ENCODE measurements around the gene METTL18. TPM values are rescaled to one million over a fixed set of nuclear protein-coding genes. Genes with fewer than 3 reads are reported as not detected.

The METTL18 gene
- total and polyA plus RNA-seq, 5 donors from 2014 or later = 5.6 to 45.4 (median 29.9) TPM

- no peaks in the 10 kb centered on the region for H3K4me1 ChIP-seq (ENCODE audit: control insufficient read depth, insufficient read depth, low read length, poor library complexity, severe bottlenecking)
- no peaks in the 10 kb centered on the region for H3K27me3 ChIP-seq (ENCODE audit: control insufficient read depth, insufficient read depth, low read length)
- peak overlapping the region in 1 of 3 donors; percentile 11 for H3K27ac Mint-ChIP-seq
- H3K36me3 Mint-ChIP-seq = peaks cover 9% of the 10 kb centered on the region
- H3K27me3 Mint-ChIP-seq = no peaks in the 10 kb centered on the region
- no peaks in the 10 kb centered on the region for H3K9me3 ChIP-seq (ENCODE audit: control insufficient read depth in 2 of 2, low read length in 2 of 2)
- ATAC-seq (ENCODE audit: low read depth in 2 of 2) (no peak), DNase-seq (no peak)
- H3K27ac ChIP-seq (ENCODE audit: insufficient read depth, low read length, poor library complexity, severe bottlenecking) = no peak overlapping the region
- H3K4me3 ChIP-seq (ENCODE audit: low read depth, low read length) = no peak overlapping the region
- H3K4me3 Mint-ChIP-seq = no peak overlapping the region
- H3K36me3 ChIP-seq (ENCODE audit: control insufficient read depth, insufficient read depth, low read length) = no peaks in the 10 kb centered on the region
- peaks cover 4 to 25% (median 14%) of the 10 kb centered on the region in 4 donors for H3K4me1 Mint-ChIP-seq
- H3K9me3 Mint-ChIP-seq = no peaks in the 10 kb centered on the region
These were observed 10.2 kb upstream of the METTL18 start for GRCh38 chr1:169804941-169805340.

- no peak overlapping the region for H3K4me3 ChIP-seq (ENCODE audit: low read depth, low read length)
- Mint-ChIP-seq H3K4me3 (no peak overlapping the region), H3K9me3 (no peaks in the 10 kb centered on the region), H3K27ac (no peak overlapping the region), H3K36me3 (peaks cover 9% of the 10 kb centered on the region), H3K4me1 (peaks cover 4 to 19% (median 12%) of the 10 kb centered on the region in 4 donors), H3K27me3 (no peaks in the 10 kb centered on the region)
- H3K36me3 ChIP-seq (ENCODE audit: control insufficient read depth, insufficient read depth, low read length) = no peaks in the 10 kb centered on the region
- no peaks in the 10 kb centered on the region for H3K9me3 ChIP-seq (ENCODE audit: control insufficient read depth in 2 of 2, low read length in 2 of 2)
- H3K27ac ChIP-seq (ENCODE audit: insufficient read depth, low read length, poor library complexity, severe bottlenecking) = no peak overlapping the region
- ATAC-seq (ENCODE audit: low read depth in 2 of 2) (no peak), DNase-seq (peak in 1 of 3 donors; percentile 29)
- no peaks in the 10 kb centered on the region for H3K4me1 ChIP-seq (ENCODE audit: control insufficient read depth, insufficient read depth, low read length, poor library complexity, severe bottlenecking)
- H3K27me3 ChIP-seq (ENCODE audit: control insufficient read depth, insufficient read depth, low read length) = no peaks in the 10 kb centered on the region
These were observed 8.2 kb upstream of the METTL18 start for GRCh38 chr1:169802888-169803287.

DNA sequence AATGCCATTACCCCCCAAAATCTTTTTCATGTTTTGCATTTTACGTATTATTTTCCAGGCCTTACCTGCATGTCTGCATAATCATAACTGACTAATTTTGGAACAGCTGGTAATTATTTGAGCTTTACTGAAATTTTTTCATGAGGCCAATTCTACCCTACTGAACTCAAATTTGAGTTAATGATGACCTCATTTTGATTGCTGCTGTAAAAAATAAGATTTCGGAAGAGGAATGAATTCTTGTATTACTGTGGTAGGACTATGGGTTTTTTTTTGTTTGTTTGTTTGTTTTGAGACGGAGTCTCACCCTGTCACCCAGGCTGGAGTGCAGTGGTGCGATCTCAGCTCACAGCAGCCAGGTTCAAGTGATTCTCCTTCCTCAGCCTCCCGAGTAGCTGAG, 2.6 kb upstream of the METTL18 start:
- Mint-ChIP-seq H3K4me1 (peaks cover 12 to 60% (median 38%) of the 10 kb centered on the region in 4 donors), H3K27ac (no peak overlapping the region), H3K9me3 (no peaks in the 10 kb centered on the region), H3K36me3 (peaks cover 5% of the 10 kb centered on the region), H3K4me3 (peak overlapping the region in 2 of 4 donors; percentile 55 to 99), H3K27me3 (no peaks in the 10 kb centered on the region)
- Histone ChIP-seq H3K9me3 (ENCODE audit: control insufficient read depth in 2 of 2, low read length in 2 of 2) (no peaks in the 10 kb centered on the region), H3K4me1 (ENCODE audit: control insufficient read depth, insufficient read depth, low read length, poor library complexity, severe bottlenecking) (peaks cover 30% of the 10 kb centered on the region), H3K27ac (ENCODE audit: insufficient read depth, low read length, poor library complexity, severe bottlenecking) (no peak overlapping the region), H3K27me3 (ENCODE audit: control insufficient read depth, insufficient read depth, low read length) (no peaks in the 10 kb centered on the region), H3K4me3 (ENCODE audit: low read depth, low read length) (no peak overlapping the region), H3K36me3 (ENCODE audit: control insufficient read depth, insufficient read depth, low read length) (no peaks in the 10 kb centered on the region)
- DNase-seq (no peak), ATAC-seq (ENCODE audit: low read depth in 2 of 2) (no peak)

- Histone ChIP-seq H3K36me3 (ENCODE audit: control insufficient read depth, insufficient read depth, low read length) (peaks cover 7% of the 10 kb centered on the region), H3K4me1 (ENCODE audit: control insufficient read depth, insufficient read depth, low read length, poor library complexity, severe bottlenecking) (peaks cover 30% of the 10 kb centered on the region), H3K27ac (ENCODE audit: insufficient read depth, low read length, poor library complexity, severe bottlenecking) (peak overlapping the region; percentile 49), H3K9me3 (ENCODE audit: control insufficient read depth in 2 of 2, low read length in 2 of 2) (no peaks in the 10 kb centered on the region), H3K27me3 (ENCODE audit: control insufficient read depth, insufficient read depth, low read length) (no peaks in the 10 kb centered on the region), H3K4me3 (ENCODE audit: low read depth, low read length) (peak overlapping the region; percentile 98)
- peak in 1 of 3 donors; percentile 16 for DNase-seq
- H3K4me1 Mint-ChIP-seq = peaks cover 20 to 64% (median 39%) of the 10 kb centered on the region in 4 donors
- ATAC-seq (ENCODE audit: low read depth in 2 of 2) = no peak
- peaks cover 14% of the 10 kb centered on the region for H3K36me3 Mint-ChIP-seq
- H3K4me3 Mint-ChIP-seq = peak overlapping the region; percentile 51 to 100 (median 98)
- H3K9me3 Mint-ChIP-seq = no peaks in the 10 kb centered on the region
- peak overlapping the region; percentile 81 to 99 (median 92) for H3K27ac Mint-ChIP-seq
- no peaks in the 10 kb centered on the region for H3K27me3 Mint-ChIP-seq
These were observed 1.6 kb upstream of the METTL18 start for GRCh38 chr1:169796274-169796810.

DNA sequence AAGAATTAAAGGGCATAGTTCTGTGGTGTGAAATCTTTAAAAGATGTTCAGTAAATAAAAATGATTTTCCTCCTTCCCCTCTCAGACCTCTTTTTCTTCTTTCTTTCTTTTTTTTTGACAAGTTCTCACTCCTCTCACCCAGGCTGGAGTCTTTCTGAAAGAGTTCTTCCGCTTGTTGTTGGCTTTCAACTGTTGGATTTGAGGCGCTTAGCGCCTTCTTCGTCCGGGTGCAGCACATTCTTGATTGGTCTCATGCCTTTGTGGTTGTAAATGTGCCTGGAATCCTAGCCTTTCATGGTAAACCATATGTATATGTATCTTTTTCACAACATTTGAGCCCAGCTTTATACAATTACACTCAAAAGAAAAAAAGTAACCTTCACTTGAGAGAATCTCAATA, 980 bp upstream of the METTL18 start:
- no peaks in the 10 kb centered on the region for H3K9me3 ChIP-seq (ENCODE audit: control insufficient read depth in 2 of 2, low read length in 2 of 2)
- no peaks in the 10 kb centered on the region for H3K27me3 ChIP-seq (ENCODE audit: control insufficient read depth, insufficient read depth, low read length)
- H3K4me3 ChIP-seq (ENCODE audit: low read depth, low read length) = peak overlapping the region; percentile 98
- peak overlapping the region; percentile 96 to 100 (median 100) for H3K4me3 Mint-ChIP-seq
- peak overlapping the region; percentile 90 for H3K27ac ChIP-seq (ENCODE audit: insufficient read depth, low read length, poor library complexity, severe bottlenecking)
- H3K4me1 Mint-ChIP-seq = peaks cover 22 to 66% (median 40%) of the 10 kb centered on the region in 4 donors
- H3K27me3 Mint-ChIP-seq = no peaks in the 10 kb centered on the region
- peaks cover 7% of the 10 kb centered on the region for H3K36me3 ChIP-seq (ENCODE audit: control insufficient read depth, insufficient read depth, low read length)
- ATAC-seq (ENCODE audit: low read depth in 2 of 2) (no peak), DNase-seq (peak in 1 of 3 donors; percentile 62)
- H3K9me3 Mint-ChIP-seq = no peaks in the 10 kb centered on the region
- H3K36me3 Mint-ChIP-seq = peaks cover 14% of the 10 kb centered on the region
- peak overlapping the region; percentile 98 to 99 (median 98) for H3K27ac Mint-ChIP-seq
- peaks cover 30% of the 10 kb centered on the region for H3K4me1 ChIP-seq (ENCODE audit: control insufficient read depth, insufficient read depth, low read length, poor library complexity, severe bottlenecking)

GRCh38 chr1:169793730-169794129, 977 bp downstream of the METTL18 start:
- H3K36me3 ChIP-seq (ENCODE audit: control insufficient read depth, insufficient read depth, low read length) = peaks cover 7% of the 10 kb centered on the region
- peaks cover 24 to 65% (median 40%) of the 10 kb centered on the region in 4 donors for H3K4me1 Mint-ChIP-seq
- no peak for DNase-seq

GRCh38 chr1:169788402-169788801, 6.3 kb downstream of the METTL18 start:
- Histone ChIP-seq H3K36me3 (ENCODE audit: control insufficient read depth, insufficient read depth, low read length) (peaks cover 7% of the 10 kb centered on the region), H3K4me3 (ENCODE audit: low read depth, low read length) (no peak overlapping the region), H3K27ac (ENCODE audit: insufficient read depth, low read length, poor library complexity, severe bottlenecking) (no peak overlapping the region), H3K9me3 (ENCODE audit: control insufficient read depth in 2 of 2, low read length in 2 of 2) (no peaks in the 10 kb centered on the region), H3K4me1 (ENCODE audit: control insufficient read depth, insufficient read depth, low read length, poor library complexity, severe bottlenecking) (peaks cover 5% of the 10 kb centered on the region), H3K27me3 (ENCODE audit: control insufficient read depth, insufficient read depth, low read length) (peaks cover 13% of the 10 kb centered on the region)
- ATAC-seq (ENCODE audit: low read depth in 2 of 2) (no peak), DNase-seq (no peak)
- H3K9me3 Mint-ChIP-seq = peaks cover 0 to 2% (median 0%) of the 10 kb centered on the region in 7 donors
- H3K36me3 Mint-ChIP-seq = peaks cover 14% of the 10 kb centered on the region
- H3K27ac Mint-ChIP-seq = no peak overlapping the region
- peaks cover 6 to 21% (median 18%) of the 10 kb centered on the region in 4 donors for H3K4me1 Mint-ChIP-seq
- H3K27me3 Mint-ChIP-seq = peaks cover 19% of the 10 kb centered on the region
- H3K4me3 Mint-ChIP-seq = no peak overlapping the region

More at GRCh38 chr1:169793730-169794129, 977 bp downstream of the METTL18 start:
- H3K4me3 Mint-ChIP-seq = peak overlapping the region; percentile 96 to 100 (median 100)
- Histone ChIP-seq H3K9me3 (ENCODE audit: control insufficient read depth in 2 of 2, low read length in 2 of 2) (no peaks in the 10 kb centered on the region), H3K4me3 (ENCODE audit: low read depth, low read length) (peak overlapping the region; percentile 98), H3K27ac (ENCODE audit: insufficient read depth, low read length, poor library complexity, severe bottlenecking) (peak overlapping the region; percentile 90), H3K27me3 (ENCODE audit: control insufficient read depth, insufficient read depth, low read length) (no peaks in the 10 kb centered on the region), H3K4me1 (ENCODE audit: control insufficient read depth, insufficient read depth, low read length, poor library complexity, severe bottlenecking) (peaks cover 30% of the 10 kb centered on the region)
- no peak for ATAC-seq (ENCODE audit: low read depth in 2 of 2)
- H3K36me3 Mint-ChIP-seq = peaks cover 14% of the 10 kb centered on the region
- peak overlapping the region; percentile 98 to 99 (median 98) for H3K27ac Mint-ChIP-seq
- H3K9me3 Mint-ChIP-seq = no peaks in the 10 kb centered on the region
- no peaks in the 10 kb centered on the region for H3K27me3 Mint-ChIP-seq

DNA sequence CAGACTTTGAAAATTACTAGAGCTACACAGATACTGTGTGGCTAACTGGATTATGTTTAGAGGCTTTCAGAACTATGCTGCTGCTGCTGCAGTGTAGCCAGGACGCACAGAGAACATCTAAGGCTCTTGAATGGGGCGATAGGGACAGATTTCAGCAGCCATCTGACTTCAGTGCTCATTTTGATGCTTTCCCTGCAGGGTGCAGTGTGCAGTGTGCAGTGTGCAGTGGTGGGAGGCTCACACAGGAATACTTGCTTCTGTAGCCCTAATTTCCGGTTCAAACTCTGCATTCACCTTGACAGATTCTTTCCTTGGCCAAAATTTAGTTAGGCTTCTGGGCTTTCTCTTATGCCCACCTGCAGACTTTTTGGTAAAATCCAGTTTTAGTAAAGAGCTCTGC, 7.7 kb downstream of the METTL18 start:
- Histone ChIP-seq H3K4me1 (ENCODE audit: control insufficient read depth, insufficient read depth, low read length, poor library complexity, severe bottlenecking) (no peaks in the 10 kb centered on the region), H3K9me3 (ENCODE audit: control insufficient read depth in 2 of 2, low read length in 2 of 2) (no peaks in the 10 kb centered on the region), H3K4me3 (ENCODE audit: low read depth, low read length) (no peak overlapping the region), H3K27me3 (ENCODE audit: control insufficient read depth, insufficient read depth, low read length) (peaks cover 24% of the 10 kb centered on the region), H3K36me3 (ENCODE audit: control insufficient read depth, insufficient read depth, low read length) (peaks cover 6% of the 10 kb centered on the region), H3K27ac (ENCODE audit: insufficient read depth, low read length, poor library complexity, severe bottlenecking) (no peak overlapping the region)
- no peak overlapping the region for H3K4me3 Mint-ChIP-seq
- H3K27me3 Mint-ChIP-seq = peaks cover 22% of the 10 kb centered on the region
- H3K9me3 Mint-ChIP-seq = peaks cover 0 to 2% (median 0%) of the 10 kb centered on the region in 7 donors
- DNase-seq = no peak
- ATAC-seq (ENCODE audit: low read depth in 2 of 2) = no peak
- no peak overlapping the region for H3K27ac Mint-ChIP-seq
- H3K36me3 Mint-ChIP-seq = peaks cover 7% of the 10 kb centered on the region
- H3K4me1 Mint-ChIP-seq = peaks cover 3 to 10% (median 8%) of the 10 kb centered on the region in 4 donors
